Upper lobe of right lung (tissue), 1 donor: ENCODE data around the gene MYL5. TPM values are rescaled to one million over a fixed set of nuclear protein-coding genes. Genes with fewer than 3 reads are reported as not detected.

Source experiments
- ATAC-seq: fragments of 200-7000 bp; cut with Tn5 transposase; one replicate; pipeline ENCODE4 v1.9.1; 2020; ENCODE audit warnings: mild to moderate bottlenecking, moderate library complexity
- DNase-seq: peaks from one replicate; pipeline ENCODE4 v3.0.0-alpha.2; 2020
- H3K27ac ChIP-seq: fragments of 200-600 bp; one replicate; pipeline ENCODE4 v1.8.0; 2022
- H3K27me3 ChIP-seq: fragments of 200-600 bp; one replicate; pipeline ENCODE4 v1.8.0; 2022; ENCODE audit warnings: mild to moderate bottlenecking
- H3K36me3 ChIP-seq: fragments of 200-600 bp; one replicate; pipeline ENCODE4 v1.8.0; 2022
- H3K4me1 ChIP-seq: fragments of 200-600 bp; one replicate; pipeline ENCODE4 v1.8.0; 2022
- H3K4me3 ChIP-seq: fragments of 200-600 bp; one replicate; pipeline ENCODE4 v1.8.0; 2022; ENCODE audit warnings: mild to moderate bottlenecking
- H3K9me3 ChIP-seq: fragments of 200-600 bp; one replicate; pipeline ENCODE4 v1.8.0; 2022
- CTCF ChIP-seq: fragments of 200-600 bp; IDR thresholded peaks from one replicate; pipeline ENCODE4 v1.8.0; 2022; ENCODE audit warnings: antibody characterized with exemption
- intact Hi-C: fragments of 100-400 bp; cut with DNase I; formaldehyde crosslinking; loops from one replicate; pipeline ENCODE4 v1.11.0; 2022
- long read RNA-seq: library from polyadenylated mRNA; unstranded; transcript quantifications from one replicate; pipeline ENCODE4 v2.0.0, GENCODE V29; 2021
- total RNA-seq: library from RNA; stranded (reverse); fragmentation: NEBNext Ultra II Directional; extraction: Animal tissue kit (Norgen Biotek cat#: 25700); gene quantifications from one replicate; pipeline ENCODE4 v1.2.1, GENCODE V29; 2021
- donor health status: DM: no; HTN: yes; CAD: no; lungs with severe emphysema.

Gene MYL5
- total RNA-seq: 9.7 TPM
- long read RNA-seq, partial matches to known transcripts: 2 of 6 reads
- long read RNA-seq, other reads (novel, unspliced or antisense): 4 of 6 reads

- Histone ChIP-seq H3K36me3 (peaks cover 25% of the 10 kb centered on the region), H3K27me3 (no peaks in the 10 kb centered on the region), H3K9me3 (no peaks in the 10 kb centered on the region), H3K4me1 (peaks cover 18% of the 10 kb centered on the region), H3K27ac (peak within 1 kb of the TSS; percentile 94), H3K4me3 (peak within 1 kb of the TSS; percentile 79)
- peak; percentile 99 for DNase-seq
- ATAC-seq: peak; percentile 93
- intact Hi-C loops: no loop called here
- TF ChIP-seq CTCF: peak; percentile 82
Observed at GRCh38 chr4:674172-675035, at the start of gene MYL5, which contains the start of gene ATP5ME. Gene MYL5, plus strand, starts transcription at chr4:674542. Its CDS starts 3,485 bp downstream, at chr4:678027. Gene ATP5ME, minus strand, starts transcription at chr4:674276. Its CDS starts 29 bp downstream, at chr4:674247.

- no peak for DNase-seq
Observed at GRCh38 chr4:624705-625590, 49.4 kb upstream of the MYL5 start, which contains the start of gene PDE6B. Gene PDE6B, plus strand, starts transcription at chr4:625573. Its CDS starts 54 bp downstream, at chr4:625627.

GRCh38 chr4:625631-626161 lies 48.6 kb upstream of the MYL5 start:
- no peaks in the 10 kb centered on the region for H3K4me1 ChIP-seq
- H3K36me3 ChIP-seq: no peaks in the 10 kb centered on the region
- no peaks in the 10 kb centered on the region for H3K9me3 ChIP-seq
- no peak overlapping the region for H3K27ac ChIP-seq
- TF ChIP-seq CTCF: no peak
- ATAC-seq (no peak), DNase-seq (no peak)
- intact Hi-C loops: no loop called here
- H3K4me3 ChIP-seq: no peak overlapping the region
- peaks cover 6% of the 10 kb centered on the region for H3K27me3 ChIP-seq

More at GRCh38 chr4:624705-625590, 49.4 kb upstream of the MYL5 start, which contains the start of gene PDE6B:
- no peaks in the 10 kb centered on the region for H3K4me1 ChIP-seq
- no peak within 1 kb of the TSS for H3K4me3 ChIP-seq
- H3K36me3 ChIP-seq: no peaks in the 10 kb centered on the region
- H3K9me3 ChIP-seq: no peaks in the 10 kb centered on the region
- ATAC-seq: no peak
- H3K27me3 ChIP-seq: peaks cover 2% of the 10 kb centered on the region
- intact Hi-C loops: no loop called here
- H3K27ac ChIP-seq: no peak within 1 kb of the TSS
- TF ChIP-seq CTCF: no peak

GRCh38 chr4:626201-627091 lies 47.9 kb upstream of the MYL5 start:
- Histone ChIP-seq H3K4me1 (no peaks in the 10 kb centered on the region), H3K4me3 (no peak overlapping the region), H3K36me3 (no peaks in the 10 kb centered on the region), H3K27ac (no peak overlapping the region), H3K27me3 (peaks cover 6% of the 10 kb centered on the region), H3K9me3 (no peaks in the 10 kb centered on the region)
- no peak for TF ChIP-seq CTCF
- intact Hi-C loops: no loop called here
- DNase-seq (no peak), ATAC-seq (no peak)
